Testis (tissue), 2 donors: ENCODE measurements around the gene FAM216A.

Experiments
- POLR2A ChIP-seq: fragments of 450-650 bp; IDR thresholded peaks from one replicate; pipeline ENCODE4 v1.6.1; 2017; ENCODE audit warnings: antibody characterized with exemption, mild to moderate bottlenecking, moderate library complexity
- TF ChIP-seq, protein P1 (sequence below), 3 experiments: fragments of 450-650 bp in 2 of 3; fragments of 200-600 bp in 1 of 3; sonication (generic) in 1 of 3; IDR thresholded peaks; one replicate each; pipeline ENCODE4 v1.5.1; 2016 to 2019; ENCODE audit warnings: antibody characterized with exemption in 3 of 3, mild to moderate bottlenecking in 2 of 3, moderate library complexity in 1 of 3

DNA sequence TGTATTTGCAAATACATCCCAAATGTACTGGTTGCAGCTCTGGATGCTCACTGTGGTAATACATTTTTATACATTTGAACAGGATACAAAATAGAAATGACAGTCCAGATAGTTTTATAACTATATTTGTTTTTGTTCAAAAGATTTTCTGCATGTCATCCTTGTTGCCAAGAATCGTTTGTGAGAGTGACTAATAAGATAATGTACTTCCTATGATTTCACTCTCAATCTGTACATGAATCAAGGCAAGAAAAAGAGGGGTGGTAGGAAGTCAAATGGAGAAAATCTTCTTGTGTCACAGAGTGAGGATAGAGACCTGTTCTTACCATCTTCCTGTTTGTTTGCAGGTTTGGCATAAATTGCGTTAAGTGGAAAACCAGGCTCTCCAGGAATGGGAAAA is 32.4 kb upstream of the FAM216A start:
- TF ChIP-seq, protein P1, sequence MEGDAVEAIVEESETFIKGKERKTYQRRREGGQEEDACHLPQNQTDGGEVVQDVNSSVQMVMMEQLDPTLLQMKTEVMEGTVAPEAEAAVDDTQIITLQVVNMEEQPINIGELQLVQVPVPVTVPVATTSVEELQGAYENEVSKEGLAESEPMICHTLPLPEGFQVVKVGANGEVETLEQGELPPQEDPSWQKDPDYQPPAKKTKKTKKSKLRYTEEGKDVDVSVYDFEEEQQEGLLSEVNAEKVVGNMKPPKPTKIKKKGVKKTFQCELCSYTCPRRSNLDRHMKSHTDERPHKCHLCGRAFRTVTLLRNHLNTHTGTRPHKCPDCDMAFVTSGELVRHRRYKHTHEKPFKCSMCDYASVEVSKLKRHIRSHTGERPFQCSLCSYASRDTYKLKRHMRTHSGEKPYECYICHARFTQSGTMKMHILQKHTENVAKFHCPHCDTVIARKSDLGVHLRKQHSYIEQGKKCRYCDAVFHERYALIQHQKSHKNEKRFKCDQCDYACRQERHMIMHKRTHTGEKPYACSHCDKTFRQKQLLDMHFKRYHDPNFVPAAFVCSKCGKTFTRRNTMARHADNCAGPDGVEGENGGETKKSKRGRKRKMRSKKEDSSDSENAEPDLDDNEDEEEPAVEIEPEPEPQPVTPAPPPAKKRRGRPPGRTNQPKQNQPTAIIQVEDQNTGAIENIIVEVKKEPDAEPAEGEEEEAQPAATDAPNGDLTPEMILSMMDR (IDR thresholded peaks at IDR 0.05): no peak
- TF ChIP-seq POLR2A: no peak
